ENCODE data around the gene DIO1. TPM values are rescaled to one million over a fixed set of nuclear protein-coding genes. Genes with fewer than 3 reads are reported as not detected.

Gene DIO1
- total RNA-seq, 1 experiment from 2014 or later, result not detected

DNA sequence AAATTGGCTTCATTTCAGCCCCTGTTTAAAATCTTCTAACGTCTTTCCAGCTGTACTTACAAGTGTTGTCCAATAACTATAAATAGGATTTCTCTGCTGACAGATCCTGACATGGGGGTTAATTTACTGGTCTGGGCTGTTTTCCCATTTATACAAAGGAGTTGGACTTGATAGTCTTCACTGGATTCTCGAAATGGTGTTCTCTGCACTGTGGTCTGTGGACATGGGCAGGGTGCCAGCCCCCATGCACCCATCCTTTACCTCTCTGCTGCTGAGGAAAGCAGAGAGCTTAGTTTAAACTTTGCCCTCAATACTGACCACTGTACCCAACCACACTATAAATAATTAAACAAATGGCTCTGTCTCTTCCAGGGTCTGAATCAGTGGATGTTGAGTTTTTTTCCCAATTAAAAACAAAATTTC lies 5.2 kb downstream of the DIO1 start:
- Histone ChIP-seq H3K79me2 (ENCODE audit: low read depth) (no peaks in the 10 kb centered on the region), H4K20me1 (ENCODE audit: insufficient read depth) (no peaks in the 10 kb centered on the region), H2AFZ (no peak overlapping the region), H3K9me3 (ENCODE audit: insufficient read depth, low read depth) (no peaks in the 10 kb centered on the region), H3K4me3 (no peak overlapping the region), H3K27ac (no peak overlapping the region), H3F3A (ENCODE audit: insufficient read depth, low read depth) (peaks cover 6% of the 10 kb centered on the region), H3K4me1 (replicated peaks; ENCODE audit: insufficient read depth) (peaks cover 9% of the 10 kb centered on the region), H3K27me3 (ENCODE audit: insufficient read depth, low read depth) (no peaks in the 10 kb centered on the region), H3K4me2 (no peak overlapping the region), H3K36me3 (ENCODE audit: low read depth) (no peaks in the 10 kb centered on the region), H3K9me2 (ENCODE audit: insufficient read depth) (no peaks in the 10 kb centered on the region)
- POLR2A ChIA-PET (ENCODE audit: unreplicated experiment), result no interaction called here
- no peak for DNase-seq
- TF ChIP-seq EZH2 (IDR thresholded peaks at IDR 0.05; ENCODE audit: low read depth), result no peak
- CTCF ChIA-PET, result no interaction called here
- no TSS peak for BruUV-seq (replicated peaks)
- intact Hi-C loops (cut with micrococcal nuclease; ENCODE audit: unreplicated experiment), result no loop called here

DNA sequence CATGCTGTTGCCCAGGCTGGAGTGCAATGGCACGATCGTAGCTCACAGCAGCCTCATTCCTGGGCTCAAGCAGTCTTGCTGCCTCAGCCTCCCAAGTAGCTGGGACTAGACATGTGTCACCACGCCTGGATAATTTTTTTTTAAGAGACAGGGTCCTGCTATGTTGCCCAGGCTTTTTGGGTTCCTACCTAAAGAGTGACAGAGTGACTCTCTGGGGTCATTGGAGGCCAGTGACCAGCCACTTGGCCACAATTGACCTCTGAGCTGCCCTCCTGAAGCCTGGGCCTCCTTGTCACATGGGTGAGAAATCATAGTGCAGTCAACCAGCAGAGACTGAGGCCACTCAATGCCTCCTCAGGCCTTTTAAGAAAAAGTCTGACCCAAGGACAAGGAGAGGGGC lies 5.7 kb downstream of the DIO1 start:
- no peaks in the 10 kb centered on the region for H3K36me3 ChIP-seq (ENCODE audit: low read depth)
- no peaks in the 10 kb centered on the region for H3K79me2 ChIP-seq (ENCODE audit: low read depth)
- intact Hi-C loops (cut with micrococcal nuclease; ENCODE audit: unreplicated experiment), result no loop called here
- no peak overlapping the region for H3K4me2 ChIP-seq
- no peak overlapping the region for H3K4me3 ChIP-seq
- peaks cover 6% of the 10 kb centered on the region for H3F3A ChIP-seq (ENCODE audit: insufficient read depth, low read depth)
- TF ChIP-seq, protein P1, sequence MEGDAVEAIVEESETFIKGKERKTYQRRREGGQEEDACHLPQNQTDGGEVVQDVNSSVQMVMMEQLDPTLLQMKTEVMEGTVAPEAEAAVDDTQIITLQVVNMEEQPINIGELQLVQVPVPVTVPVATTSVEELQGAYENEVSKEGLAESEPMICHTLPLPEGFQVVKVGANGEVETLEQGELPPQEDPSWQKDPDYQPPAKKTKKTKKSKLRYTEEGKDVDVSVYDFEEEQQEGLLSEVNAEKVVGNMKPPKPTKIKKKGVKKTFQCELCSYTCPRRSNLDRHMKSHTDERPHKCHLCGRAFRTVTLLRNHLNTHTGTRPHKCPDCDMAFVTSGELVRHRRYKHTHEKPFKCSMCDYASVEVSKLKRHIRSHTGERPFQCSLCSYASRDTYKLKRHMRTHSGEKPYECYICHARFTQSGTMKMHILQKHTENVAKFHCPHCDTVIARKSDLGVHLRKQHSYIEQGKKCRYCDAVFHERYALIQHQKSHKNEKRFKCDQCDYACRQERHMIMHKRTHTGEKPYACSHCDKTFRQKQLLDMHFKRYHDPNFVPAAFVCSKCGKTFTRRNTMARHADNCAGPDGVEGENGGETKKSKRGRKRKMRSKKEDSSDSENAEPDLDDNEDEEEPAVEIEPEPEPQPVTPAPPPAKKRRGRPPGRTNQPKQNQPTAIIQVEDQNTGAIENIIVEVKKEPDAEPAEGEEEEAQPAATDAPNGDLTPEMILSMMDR (conservative IDR thresholded peaks at IDR 0.05), result no peak
- TF ChIP-seq EZH2 (IDR thresholded peaks at IDR 0.05; ENCODE audit: low read depth), result no peak
- no peaks in the 10 kb centered on the region for H3K9me2 ChIP-seq (ENCODE audit: insufficient read depth)
- no peaks in the 10 kb centered on the region for H3K27me3 ChIP-seq (ENCODE audit: insufficient read depth, low read depth)
- no peak overlapping the region for H2AFZ ChIP-seq
- no peak overlapping the region for H3K27ac ChIP-seq
- BruUV-seq (replicated peaks), result no TSS peak
- POLR2A ChIA-PET (ENCODE audit: unreplicated experiment), result interaction anchor here (0.6 to 0.8 kb wide), 2 partner anchors 23 to 46 kb away, joined by 3 to 8 read pairs; partner anchors contain the start of gene IFT25
- no peaks in the 10 kb centered on the region for H4K20me1 ChIP-seq (ENCODE audit: insufficient read depth)
- H3K9me3 ChIP-seq (ENCODE audit: insufficient read depth, low read depth), result no peaks in the 10 kb centered on the region
- CTCF ChIA-PET, result no interaction called here
- DNase-seq, result no peak
- H3K4me1 ChIP-seq (replicated peaks; ENCODE audit: insufficient read depth), result peaks cover 9% of the 10 kb centered on the region

DNA sequence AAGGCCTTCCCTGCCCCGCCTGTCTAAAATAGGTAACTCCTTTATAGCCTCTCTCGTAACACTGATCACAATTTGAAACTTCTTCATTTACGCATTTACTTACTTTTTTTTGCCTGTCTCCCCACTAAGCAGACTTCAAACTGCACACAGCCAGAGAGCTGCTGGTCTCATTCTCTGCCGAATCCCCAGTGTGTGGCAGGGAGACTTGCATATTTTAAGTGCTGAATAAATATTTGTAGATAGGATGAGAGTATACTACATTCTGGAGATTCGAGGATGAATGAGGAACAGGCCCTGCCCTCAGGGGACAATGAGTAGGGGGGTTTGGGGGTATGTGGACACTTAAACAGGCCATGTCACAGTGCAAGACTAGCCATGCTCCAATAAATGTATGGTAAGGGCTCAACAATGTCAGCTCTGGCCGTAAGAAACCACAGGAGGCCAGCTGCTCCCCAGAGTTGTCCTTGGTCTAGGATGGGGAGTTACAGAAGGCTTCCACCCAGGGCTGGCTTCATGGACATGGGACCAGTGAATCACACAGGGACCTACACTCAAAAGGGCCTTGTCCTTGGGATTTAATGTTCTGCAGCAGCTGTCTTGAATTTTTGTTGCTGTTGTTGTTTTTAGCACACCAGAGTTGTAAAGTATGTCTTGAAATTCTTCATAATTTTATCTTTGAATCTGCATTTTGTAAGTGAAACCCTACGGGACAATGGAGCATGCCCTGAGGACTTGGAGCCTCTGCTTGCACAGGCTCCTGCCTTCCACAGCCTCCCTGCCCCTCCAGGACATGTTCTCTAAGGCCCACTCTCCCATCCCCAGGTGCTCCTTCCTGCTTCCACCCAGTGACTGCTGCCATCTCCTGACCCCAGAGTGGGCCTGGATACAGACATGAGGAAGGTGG lies 8.5 kb downstream of the DIO1 start:
- Histone ChIP-seq H3F3A (ENCODE audit: insufficient read depth, low read depth) (no peaks in the 10 kb centered on the region; the same call in 1 of the 2 replicates), H3K27ac (no peak overlapping the region), H3K4me3 (no peak overlapping the region), H3K27me3 (ENCODE audit: insufficient read depth, low read depth) (no peaks in the 10 kb centered on the region), H3K9me2 (ENCODE audit: insufficient read depth) (no peaks in the 10 kb centered on the region), H3K36me3 (ENCODE audit: low read depth) (no peaks in the 10 kb centered on the region), H3K4me1 (replicated peaks; ENCODE audit: insufficient read depth) (no peaks in the 10 kb centered on the region), H3K9me3 (ENCODE audit: insufficient read depth, low read depth) (no peaks in the 10 kb centered on the region), H2AFZ (no peak overlapping the region), H3K79me2 (ENCODE audit: low read depth) (no peaks in the 10 kb centered on the region), H3K4me2 (no peak overlapping the region), H4K20me1 (ENCODE audit: insufficient read depth) (no peaks in the 10 kb centered on the region)
- BruUV-seq (replicated peaks), result no TSS peak
- ChIA-PET POLR2A (ENCODE audit: unreplicated experiment) (no interaction called here), CTCF (no interaction called here)
- intact Hi-C loops (cut with micrococcal nuclease; ENCODE audit: unreplicated experiment), result no loop called here
- no peak for DNase-seq
- TF ChIP-seq, protein P1 (conservative IDR thresholded peaks at IDR 0.05), result no peak
- TF ChIP-seq EZH2 (IDR thresholded peaks at IDR 0.05; ENCODE audit: low read depth), result no peak
